Measurements from ENCODE around the gene ATXN1. TPM values are rescaled to one million over a fixed set of nuclear protein-coding genes. Genes with fewer than 3 reads are reported as not detected.

ATXN1 gene
- total and polyA plus RNA-seq, 2 experiments from 2014 or later, result 4.8 to 9.1 TPM

DNA sequence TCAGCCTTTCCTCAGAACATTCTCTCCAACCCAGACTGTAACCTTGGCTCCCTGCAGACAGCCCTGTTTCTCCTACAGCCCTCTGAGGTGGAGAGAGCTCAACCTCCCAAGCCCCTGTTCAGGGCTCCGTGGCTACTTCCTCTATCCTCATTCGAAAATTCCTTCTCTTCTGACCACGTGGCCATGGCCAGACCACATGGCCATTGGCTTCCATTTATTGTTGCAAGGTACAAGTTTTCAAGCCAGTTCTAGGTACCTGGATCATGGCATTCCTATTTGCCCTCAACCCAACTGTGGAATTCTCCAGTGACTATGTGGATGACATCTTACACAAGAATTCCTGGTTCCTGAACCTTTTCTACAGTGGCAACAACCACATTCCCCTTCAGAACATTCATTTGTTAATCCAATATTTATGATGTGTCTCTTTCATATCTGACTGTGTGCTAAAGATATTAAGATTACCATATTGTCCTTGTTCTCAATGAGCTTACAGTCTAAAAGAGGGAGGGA, 361.0 kb downstream of the ATXN1 start:
- no peak overlapping the region for H3K27ac ChIP-seq (ENCODE audit: low read depth)
- H3K4me3 ChIP-seq, result no peak overlapping the region
- peaks cover 6% of the 10 kb centered on the region; the same call in 1 of the 2 replicates for H3K4me1 ChIP-seq (ENCODE audit: insufficient read depth)
- H3K4me1 Mint-ChIP-seq, result peaks cover 2% of the 10 kb centered on the region; the same call in 1 of the 3 replicates
- no peaks in the 10 kb centered on the region; the same call in 2 of the 3 replicates for H3K36me3 Mint-ChIP-seq (ENCODE audit: low read depth)
- ATAC-seq (no peak), DNase-seq (ENCODE audit: low spot score) (no peak)
- H4K20me1 ChIP-seq (replicated peaks; ENCODE audit: insufficient read depth), result no peaks in the 10 kb centered on the region
- no peak overlapping the region for H2AFZ ChIP-seq
- H3K4me2 ChIP-seq, result no peak overlapping the region
- no peaks in the 10 kb centered on the region for H3K79me2 ChIP-seq (replicated peaks; ENCODE audit: insufficient read depth)
- no peaks in the 10 kb centered on the region for H3K36me3 ChIP-seq (ENCODE audit: insufficient read depth)
- H3K27ac Mint-ChIP-seq, result no peak overlapping the region
- H3K27me3 ChIP-seq (ENCODE audit: insufficient read depth), result no peaks in the 10 kb centered on the region
- H3K4me3 Mint-ChIP-seq, result no peak overlapping the region
- no peaks in the 10 kb centered on the region for H3F3A ChIP-seq (replicated peaks; ENCODE audit: low read depth)
- peaks cover 4% of the 10 kb centered on the region for H3K27me3 Mint-ChIP-seq (ENCODE audit: insufficient read depth, low read depth, poor library complexity)
- TF ChIP-seq POLR2AphosphoS5 (IDR thresholded peaks at IDR 0.05; ENCODE audit: low read depth), result no peak
- TF ChIP-seq STAT1 (IDR thresholded peaks at IDR 0.05; ENCODE audit: unreplicated experiment), result no peak
- no peak for TF ChIP-seq EZH2 (IDR thresholded peaks at IDR 0.05; ENCODE audit: low read depth, unreplicated experiment)
- TF ChIP-seq, protein P1, sequence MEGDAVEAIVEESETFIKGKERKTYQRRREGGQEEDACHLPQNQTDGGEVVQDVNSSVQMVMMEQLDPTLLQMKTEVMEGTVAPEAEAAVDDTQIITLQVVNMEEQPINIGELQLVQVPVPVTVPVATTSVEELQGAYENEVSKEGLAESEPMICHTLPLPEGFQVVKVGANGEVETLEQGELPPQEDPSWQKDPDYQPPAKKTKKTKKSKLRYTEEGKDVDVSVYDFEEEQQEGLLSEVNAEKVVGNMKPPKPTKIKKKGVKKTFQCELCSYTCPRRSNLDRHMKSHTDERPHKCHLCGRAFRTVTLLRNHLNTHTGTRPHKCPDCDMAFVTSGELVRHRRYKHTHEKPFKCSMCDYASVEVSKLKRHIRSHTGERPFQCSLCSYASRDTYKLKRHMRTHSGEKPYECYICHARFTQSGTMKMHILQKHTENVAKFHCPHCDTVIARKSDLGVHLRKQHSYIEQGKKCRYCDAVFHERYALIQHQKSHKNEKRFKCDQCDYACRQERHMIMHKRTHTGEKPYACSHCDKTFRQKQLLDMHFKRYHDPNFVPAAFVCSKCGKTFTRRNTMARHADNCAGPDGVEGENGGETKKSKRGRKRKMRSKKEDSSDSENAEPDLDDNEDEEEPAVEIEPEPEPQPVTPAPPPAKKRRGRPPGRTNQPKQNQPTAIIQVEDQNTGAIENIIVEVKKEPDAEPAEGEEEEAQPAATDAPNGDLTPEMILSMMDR (conservative IDR thresholded peaks at IDR 0.05; ENCODE audit: low read depth in 2 of 2), result no peak
- TF ChIP-seq NANOG (IDR thresholded peaks at IDR 0.05; ENCODE audit: borderline replicate concordance), result no peak
- TF ChIP-seq, protein P2, sequence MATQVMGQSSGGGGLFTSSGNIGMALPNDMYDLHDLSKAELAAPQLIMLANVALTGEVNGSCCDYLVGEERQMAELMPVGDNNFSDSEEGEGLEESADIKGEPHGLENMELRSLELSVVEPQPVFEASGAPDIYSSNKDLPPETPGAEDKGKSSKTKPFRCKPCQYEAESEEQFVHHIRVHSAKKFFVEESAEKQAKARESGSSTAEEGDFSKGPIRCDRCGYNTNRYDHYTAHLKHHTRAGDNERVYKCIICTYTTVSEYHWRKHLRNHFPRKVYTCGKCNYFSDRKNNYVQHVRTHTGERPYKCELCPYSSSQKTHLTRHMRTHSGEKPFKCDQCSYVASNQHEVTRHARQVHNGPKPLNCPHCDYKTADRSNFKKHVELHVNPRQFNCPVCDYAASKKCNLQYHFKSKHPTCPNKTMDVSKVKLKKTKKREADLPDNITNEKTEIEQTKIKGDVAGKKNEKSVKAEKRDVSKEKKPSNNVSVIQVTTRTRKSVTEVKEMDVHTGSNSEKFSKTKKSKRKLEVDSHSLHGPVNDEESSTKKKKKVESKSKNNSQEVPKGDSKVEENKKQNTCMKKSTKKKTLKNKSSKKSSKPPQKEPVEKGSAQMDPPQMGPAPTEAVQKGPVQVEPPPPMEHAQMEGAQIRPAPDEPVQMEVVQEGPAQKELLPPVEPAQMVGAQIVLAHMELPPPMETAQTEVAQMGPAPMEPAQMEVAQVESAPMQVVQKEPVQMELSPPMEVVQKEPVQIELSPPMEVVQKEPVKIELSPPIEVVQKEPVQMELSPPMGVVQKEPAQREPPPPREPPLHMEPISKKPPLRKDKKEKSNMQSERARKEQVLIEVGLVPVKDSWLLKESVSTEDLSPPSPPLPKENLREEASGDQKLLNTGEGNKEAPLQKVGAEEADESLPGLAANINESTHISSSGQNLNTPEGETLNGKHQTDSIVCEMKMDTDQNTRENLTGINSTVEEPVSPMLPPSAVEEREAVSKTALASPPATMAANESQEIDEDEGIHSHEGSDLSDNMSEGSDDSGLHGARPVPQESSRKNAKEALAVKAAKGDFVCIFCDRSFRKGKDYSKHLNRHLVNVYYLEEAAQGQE (IDR thresholded peaks at IDR 0.05; ENCODE audit: unreplicated experiment), result no peak
- no peak for TF ChIP-seq ZNF114 (CRISPR knock-in tag; IDR thresholded peaks at IDR 0.05)
- TF ChIP-seq CREB1 (CRISPR knock-in tag; IDR thresholded peaks at IDR 0.05; ENCODE audit: low read depth), result no peak
- TF ChIP-seq ZNF331 (CRISPR knock-in tag; IDR thresholded peaks at IDR 0.05; ENCODE audit: low read depth), result no peak
- TF ChIP-seq EZH2phosphoT487 (IDR thresholded peaks at IDR 0.05; ENCODE audit: unreplicated experiment), result no peak
- peaks cover 5% of the 10 kb centered on the region; the same call in 1 of the 2 replicates for H3K9me2 ChIP-seq (ENCODE audit: insufficient read depth)
- H3K9me3 Mint-ChIP-seq, result no peaks in the 10 kb centered on the region

DNA sequence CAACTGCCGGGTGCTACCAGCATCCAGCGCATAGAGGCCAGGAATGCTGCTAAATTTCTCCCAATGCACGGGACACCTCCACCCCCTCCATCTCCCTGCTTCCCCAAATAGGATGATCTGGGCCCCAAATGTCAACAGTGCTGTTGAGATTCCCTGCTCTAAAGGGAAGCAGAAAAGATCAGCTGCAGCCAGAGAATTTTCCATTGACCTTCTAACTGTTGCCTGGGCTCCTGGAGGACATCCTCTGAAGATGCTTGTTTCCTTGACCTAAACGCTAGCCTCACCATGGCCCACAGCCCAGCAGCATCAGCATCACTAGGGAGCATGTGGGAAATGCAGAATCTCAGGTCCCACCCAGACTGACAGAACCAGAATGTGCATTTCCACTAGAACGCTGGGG, 361.6 kb downstream of the ATXN1 start:
- Histone ChIP-seq H3F3A (replicated peaks; ENCODE audit: low read depth) (no peaks in the 10 kb centered on the region), H3K4me3 (no peak overlapping the region), H3K36me3 (ENCODE audit: insufficient read depth) (no peaks in the 10 kb centered on the region), H3K27me3 (ENCODE audit: insufficient read depth) (no peaks in the 10 kb centered on the region), H3K4me2 (no peak overlapping the region), H3K4me1 (ENCODE audit: insufficient read depth) (peaks cover 6% of the 10 kb centered on the region; the same call in 1 of the 2 replicates), H2AFZ (no peak overlapping the region), H3K79me2 (replicated peaks; ENCODE audit: insufficient read depth) (no peaks in the 10 kb centered on the region), H3K9me2 (ENCODE audit: insufficient read depth) (peaks cover 5% of the 10 kb centered on the region; the same call in 1 of the 2 replicates), H4K20me1 (replicated peaks; ENCODE audit: insufficient read depth) (no peaks in the 10 kb centered on the region), H3K27ac (ENCODE audit: low read depth) (no peak overlapping the region)
- Mint-ChIP-seq H3K4me1 (peaks cover 2% of the 10 kb centered on the region; the same call in 1 of the 3 replicates), H3K27me3 (ENCODE audit: insufficient read depth, low read depth, poor library complexity) (peaks cover 4% of the 10 kb centered on the region), H3K36me3 (ENCODE audit: low read depth) (no peaks in the 10 kb centered on the region; the same call in 2 of the 3 replicates), H3K9me3 (no peaks in the 10 kb centered on the region), H3K27ac (no peak overlapping the region), H3K4me3 (no peak overlapping the region)
- DNase-seq (ENCODE audit: low spot score) (no peak), ATAC-seq (no peak)
- TF ChIP-seq POLR2AphosphoS5 (IDR thresholded peaks at IDR 0.05; ENCODE audit: low read depth), result no peak
- TF ChIP-seq, protein P1 (conservative IDR thresholded peaks at IDR 0.05; ENCODE audit: low read depth in 2 of 2), result no peak
- no peak for TF ChIP-seq EZH2 (IDR thresholded peaks at IDR 0.05; ENCODE audit: low read depth, unreplicated experiment)
- no peak for TF ChIP-seq ZNF114 (CRISPR knock-in tag; IDR thresholded peaks at IDR 0.05)

All from GM23338 (cell line).